Measurements from ENCODE around the gene PLEKHO2.

GRCh38 chr15:64843991-64844390, 2.3 kb downstream of the PLEKHO2 start:
- TF ChIP-seq, protein P1, sequence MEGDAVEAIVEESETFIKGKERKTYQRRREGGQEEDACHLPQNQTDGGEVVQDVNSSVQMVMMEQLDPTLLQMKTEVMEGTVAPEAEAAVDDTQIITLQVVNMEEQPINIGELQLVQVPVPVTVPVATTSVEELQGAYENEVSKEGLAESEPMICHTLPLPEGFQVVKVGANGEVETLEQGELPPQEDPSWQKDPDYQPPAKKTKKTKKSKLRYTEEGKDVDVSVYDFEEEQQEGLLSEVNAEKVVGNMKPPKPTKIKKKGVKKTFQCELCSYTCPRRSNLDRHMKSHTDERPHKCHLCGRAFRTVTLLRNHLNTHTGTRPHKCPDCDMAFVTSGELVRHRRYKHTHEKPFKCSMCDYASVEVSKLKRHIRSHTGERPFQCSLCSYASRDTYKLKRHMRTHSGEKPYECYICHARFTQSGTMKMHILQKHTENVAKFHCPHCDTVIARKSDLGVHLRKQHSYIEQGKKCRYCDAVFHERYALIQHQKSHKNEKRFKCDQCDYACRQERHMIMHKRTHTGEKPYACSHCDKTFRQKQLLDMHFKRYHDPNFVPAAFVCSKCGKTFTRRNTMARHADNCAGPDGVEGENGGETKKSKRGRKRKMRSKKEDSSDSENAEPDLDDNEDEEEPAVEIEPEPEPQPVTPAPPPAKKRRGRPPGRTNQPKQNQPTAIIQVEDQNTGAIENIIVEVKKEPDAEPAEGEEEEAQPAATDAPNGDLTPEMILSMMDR (IDR thresholded peaks at IDR 0.05; ENCODE audit: low read depth, low read length, poor library complexity, severe bottlenecking) = no peak
- no peak for TF ChIP-seq EZH2phosphoT487 (IDR thresholded peaks at IDR 0.05; ENCODE audit: borderline replicate concordance, low read length)
